Activated CD4-positive, CD25-positive, alpha-beta regulatory T cell treated with anti-CD3 and anti-CD28 coated beads, Interleukin-2, amount 50 U/mL, for 24 hours (primary cell): ENCODE measurements around the gene LRP1B.
"Not testable (repeated sequence)": the region's sequence is repeated elsewhere in the genome, so short reads cannot be mapped to it uniquely, and the experiment has no call there.

Experiments
- ATAC-seq, 2 donors: fragments of 150-1000 bp; cut with Tn5 transposase; one replicate each; pipeline ENCODE4 v1.10.0; 2021; ENCODE audit warnings: mild to moderate bottlenecking in 1 of 2, moderate library complexity in 1 of 2

Gene LRP1B

DNA sequence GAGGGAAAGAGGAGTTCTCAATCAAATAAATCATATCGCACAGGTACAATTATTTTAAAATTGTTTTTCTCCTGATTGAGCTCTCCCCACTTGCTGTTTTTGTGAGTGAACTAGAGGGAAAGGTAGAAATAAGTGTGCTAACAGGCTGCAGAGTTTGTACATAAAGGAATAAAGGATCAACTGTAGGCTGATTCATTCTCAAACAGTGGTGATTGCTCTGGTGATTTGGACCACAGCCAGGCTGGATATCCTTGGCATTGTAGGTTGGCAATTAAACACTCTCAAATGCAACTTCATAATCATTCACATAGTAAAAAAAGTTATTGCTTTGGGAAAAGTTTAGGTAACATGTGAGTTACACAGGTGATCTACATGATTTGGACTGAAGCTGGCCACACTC lies 29.8 kb downstream of the LRP1B start:
- no peak for ATAC-seq

DNA sequence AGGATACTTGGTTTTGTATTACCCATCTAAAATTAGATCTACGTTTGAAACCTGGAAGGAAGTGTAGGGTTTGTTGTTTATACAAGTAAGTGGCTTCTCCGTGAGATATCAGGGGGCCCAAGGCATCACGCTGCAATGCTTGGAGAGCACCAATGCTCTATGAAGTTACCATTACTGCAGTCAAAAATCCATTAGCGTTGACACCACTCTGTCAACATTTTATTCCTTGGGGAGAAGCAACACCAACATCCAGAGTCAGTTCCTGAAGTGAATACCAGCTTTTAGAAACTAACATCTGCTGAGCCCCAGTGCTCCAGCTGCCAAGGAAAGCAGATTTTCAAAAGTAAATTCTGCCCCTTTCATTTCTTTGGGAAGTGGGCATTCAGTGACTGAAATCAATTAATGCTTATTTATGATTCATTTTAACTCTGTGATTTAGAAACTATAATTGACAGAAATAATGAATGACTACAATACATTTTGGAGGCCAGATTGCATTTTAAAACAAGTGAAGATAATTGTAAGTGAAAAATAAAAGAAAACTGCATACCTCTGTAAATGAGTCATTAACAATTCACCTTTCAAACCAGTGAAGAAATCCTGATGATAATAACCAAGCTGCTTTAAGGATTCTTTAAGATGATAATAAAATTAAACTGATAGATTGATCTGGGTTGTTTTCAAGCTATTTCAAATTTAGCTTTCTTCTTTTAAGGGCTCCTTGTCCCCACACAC lies 30.5 kb downstream of the LRP1B start:
- no peak for ATAC-seq

DNA sequence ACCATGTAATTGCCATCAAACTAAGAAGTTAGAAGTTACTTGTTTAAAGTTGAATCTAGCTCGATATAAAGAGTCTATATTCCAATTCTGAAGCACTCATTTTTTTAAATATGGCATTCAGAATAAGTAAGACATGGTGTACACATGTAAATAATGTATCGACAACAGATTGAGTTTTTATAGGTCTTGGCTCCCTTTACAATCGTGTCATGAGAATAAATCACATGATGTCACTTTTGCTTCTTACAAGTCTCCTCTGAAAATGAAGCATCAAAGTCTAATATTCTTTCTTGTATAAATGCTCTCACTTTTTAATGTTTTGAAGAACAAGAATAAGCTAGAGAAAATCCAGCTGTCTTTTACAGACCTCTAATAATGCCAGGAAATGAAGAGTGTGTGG lies 33.1 kb downstream of the LRP1B start:
- ATAC-seq: no peak

DNA sequence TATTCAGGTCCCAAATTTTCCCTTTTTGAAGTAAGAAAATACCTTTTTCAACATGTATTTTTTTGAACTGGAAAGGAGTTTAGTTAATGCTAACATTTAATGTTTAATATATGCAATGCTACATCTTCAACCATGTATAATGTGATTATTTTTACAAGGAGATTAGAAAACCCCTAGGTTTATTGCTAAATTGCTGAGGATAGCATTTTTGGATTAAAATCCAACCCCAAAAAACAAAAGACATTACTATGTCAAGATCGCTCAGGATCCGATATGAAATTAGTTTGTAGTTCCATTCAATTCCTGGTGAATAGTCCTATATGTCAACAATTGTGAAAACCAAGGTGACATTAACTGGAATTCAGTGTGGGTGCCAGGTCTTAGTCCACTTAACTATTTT lies 35.2 kb downstream of the LRP1B start:
- no peak for ATAC-seq

DNA sequence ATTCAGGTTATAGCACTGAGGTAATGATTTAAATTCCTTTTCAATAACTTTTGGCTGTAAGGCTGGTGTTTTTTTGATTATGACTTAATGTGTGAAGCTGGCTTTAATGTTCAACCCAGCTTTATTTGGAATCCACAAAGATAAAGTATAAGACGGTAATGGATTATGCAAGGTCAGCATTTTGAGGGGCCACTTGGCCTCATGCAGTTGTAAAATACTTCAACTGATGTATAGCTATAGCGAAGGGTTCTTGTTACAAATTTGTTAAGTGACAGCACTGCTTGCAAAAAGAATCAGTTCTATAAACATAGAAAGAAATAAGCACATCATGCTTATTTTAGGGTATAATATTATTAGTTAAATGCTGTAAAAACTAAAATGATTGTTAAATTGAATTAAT lies 36.6 kb downstream of the LRP1B start:
- no peak for ATAC-seq

DNA sequence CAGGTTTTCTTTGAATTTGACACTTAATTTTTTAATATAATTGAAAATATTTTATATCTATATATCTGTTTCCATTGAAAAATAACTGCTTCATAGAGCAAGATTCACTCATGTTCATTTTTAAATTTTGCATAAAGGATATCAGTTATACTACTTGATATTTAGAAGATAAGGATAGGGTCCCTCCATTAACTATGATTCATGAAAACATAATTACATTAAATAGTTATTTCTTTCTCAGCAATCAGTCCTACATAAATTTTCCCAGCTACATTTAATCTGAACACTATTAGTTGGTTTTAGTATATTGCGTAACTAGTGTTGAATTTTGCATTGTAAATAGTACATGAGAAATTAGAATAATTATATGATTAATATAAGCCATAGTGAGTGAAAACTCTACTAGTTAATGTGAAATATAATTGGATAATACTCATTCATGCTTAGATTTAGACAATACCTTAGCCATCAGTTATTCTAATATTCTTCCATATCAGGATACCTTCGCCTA lies 42.7 kb downstream of the LRP1B start:
- no peak for ATAC-seq

DNA sequence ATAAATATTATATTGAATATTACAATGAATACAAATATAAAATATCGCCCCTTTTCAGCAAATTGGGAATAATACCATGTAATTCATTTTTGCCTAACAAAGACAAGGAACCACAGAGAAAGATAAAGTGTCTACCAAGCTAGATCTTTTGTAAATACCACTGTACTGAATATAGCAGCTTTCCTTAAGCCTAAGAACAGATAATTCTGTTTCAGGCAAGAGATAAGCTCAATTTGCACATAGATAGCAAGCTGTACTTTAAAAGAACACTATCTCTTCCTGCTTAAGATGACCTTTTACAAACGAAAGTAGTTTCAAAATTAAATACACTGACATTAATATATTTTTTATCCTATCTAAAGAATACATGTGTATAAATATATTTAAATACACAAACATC lies 43.2 kb downstream of the LRP1B start:
- not testable (repeated sequence) for ATAC-seq

DNA sequence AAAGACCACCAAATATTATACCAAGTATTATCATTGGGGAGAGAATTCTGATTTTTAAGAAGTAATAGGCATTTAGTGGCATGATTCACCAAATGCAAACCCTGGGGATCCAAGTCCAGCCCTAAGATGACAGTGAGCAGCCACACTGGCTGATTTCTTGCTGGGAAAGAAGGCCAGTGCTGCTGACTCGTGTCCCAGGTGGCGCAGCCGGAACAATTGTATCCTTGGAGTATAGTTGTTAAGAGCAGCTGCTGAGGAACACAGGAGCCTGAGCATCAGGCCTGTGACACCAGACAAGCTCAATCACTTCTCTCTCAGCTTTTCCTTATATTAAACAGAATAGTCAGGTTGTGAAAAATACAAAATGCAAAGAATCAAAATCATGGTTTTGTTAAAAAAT lies 48.4 kb downstream of the LRP1B start:
- no peak for ATAC-seq

DNA sequence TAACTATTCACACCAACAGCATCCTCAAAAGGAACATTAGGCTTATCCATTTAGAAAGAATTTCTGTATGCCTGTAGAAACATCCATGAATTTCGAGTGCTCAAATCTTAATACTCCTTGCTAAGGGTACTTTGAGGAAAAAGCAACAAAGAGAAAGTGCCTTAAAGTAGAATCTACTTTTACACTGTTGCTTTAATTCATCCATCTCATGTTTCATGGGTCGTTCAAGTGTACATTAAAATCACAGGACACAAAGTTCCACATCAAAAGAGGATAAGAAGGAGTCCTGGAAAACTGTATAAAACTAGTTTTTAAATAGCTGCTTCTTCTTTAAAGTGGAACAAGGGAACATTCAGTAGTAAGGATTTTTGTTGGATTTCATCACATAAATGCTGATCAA lies 54.5 kb downstream of the LRP1B start:
- ATAC-seq: no peak

DNA sequence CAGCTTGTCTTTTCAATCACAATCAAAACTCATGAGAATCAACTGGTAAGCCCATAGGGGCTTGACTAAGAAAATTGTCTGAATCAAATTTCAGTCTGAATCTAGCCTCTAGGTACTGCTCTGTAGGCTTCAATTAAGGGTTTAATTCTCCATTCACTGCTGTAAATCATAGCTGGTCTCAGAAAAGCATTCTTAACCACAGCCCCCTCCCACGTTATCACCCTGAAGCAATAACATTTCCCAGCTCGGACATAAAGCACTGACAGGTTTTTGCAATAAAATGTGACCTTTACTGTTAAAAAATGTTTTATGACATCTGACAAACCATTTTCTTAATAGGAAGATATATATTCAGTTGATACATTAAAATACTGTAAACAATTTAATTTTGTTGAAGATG lies 55.0 kb downstream of the LRP1B start:
- ATAC-seq: no peak

DNA sequence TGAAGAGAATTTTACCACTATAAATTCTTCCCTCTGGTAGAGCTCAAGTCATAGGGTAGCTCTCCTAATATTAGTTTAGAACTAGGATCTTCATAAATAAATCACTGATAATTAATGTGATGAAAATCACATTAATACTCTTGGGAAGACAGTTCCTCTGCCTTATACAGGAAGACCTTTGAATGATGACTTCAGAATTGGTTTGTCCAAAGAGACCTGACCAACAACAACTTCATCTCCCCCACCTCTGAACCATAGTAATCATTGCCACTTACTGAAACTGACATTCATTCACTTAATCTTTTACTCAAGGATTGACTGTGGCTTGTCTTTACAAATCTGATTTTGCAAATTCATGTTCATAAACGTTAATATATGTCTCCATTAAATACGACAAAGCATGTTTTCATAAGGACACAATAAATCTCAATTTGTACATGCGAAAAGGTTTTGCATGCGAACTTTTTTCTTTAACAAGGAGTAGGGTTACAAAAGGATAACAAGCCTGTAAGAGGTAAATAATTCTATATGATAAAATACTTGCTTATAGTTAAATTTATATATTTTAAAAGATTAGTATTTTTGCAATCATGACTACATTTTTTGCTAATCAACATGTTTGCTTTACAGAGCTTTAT lies 61.4 kb downstream of the LRP1B start:
- no peak for ATAC-seq

DNA sequence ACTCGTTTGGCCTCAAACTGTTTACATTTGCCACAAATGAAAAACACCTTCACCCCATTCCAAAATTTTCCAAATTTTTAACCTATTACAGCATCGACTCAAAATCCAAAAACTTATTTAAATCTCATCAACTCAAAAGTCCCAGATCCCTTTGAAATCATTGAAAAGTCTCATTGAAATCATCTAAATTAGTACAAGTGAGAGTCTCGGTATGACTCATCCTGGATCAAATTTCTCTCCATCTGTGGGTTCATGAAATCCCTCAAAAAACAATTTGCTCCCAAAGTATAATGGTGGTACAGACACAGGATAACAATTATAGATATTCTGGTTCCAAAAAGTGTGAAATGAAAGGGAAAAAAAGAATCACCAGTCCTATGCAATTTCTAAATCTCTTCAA lies 65.1 kb downstream of the LRP1B start:
- no peak for ATAC-seq

DNA sequence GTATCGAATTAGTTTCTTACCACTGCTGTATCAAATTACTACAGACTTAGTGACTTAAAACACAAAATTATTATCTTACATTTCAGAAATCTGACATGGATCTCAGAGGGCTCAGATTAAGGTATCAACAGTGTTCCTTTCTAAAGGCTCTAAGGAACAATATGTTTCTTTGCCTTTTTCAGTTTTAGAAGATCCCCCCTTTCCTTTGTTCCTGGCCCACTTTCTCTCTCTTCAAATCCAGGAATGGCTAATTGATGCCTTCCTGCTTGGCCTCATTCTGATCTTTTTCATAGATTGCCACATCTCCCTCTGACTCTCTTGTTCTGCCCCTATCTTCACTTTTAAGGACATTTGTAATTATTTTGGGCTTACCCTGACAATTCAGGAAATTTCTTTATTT lies 65.7 kb downstream of the LRP1B start:
- ATAC-seq: no peak

DNA sequence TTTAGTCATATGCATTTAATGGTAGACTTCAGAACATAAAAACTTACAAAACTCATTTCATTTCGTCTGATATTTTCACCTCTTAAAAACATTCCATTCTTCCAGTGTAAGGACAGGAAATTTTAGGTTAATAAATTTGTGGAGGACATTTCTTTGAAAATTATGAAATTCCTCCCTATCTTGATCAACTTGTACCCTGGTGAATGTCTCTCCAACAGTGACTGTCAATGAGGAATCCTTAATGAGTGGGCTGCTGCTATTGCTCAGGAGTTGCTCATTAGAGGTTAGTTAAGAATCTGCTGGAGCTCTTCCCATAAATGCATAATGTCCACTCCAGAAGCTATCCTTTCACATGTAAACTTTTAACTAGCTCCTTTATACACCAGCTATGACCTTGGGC lies 69.1 kb downstream of the LRP1B start:
- no peak for ATAC-seq

DNA sequence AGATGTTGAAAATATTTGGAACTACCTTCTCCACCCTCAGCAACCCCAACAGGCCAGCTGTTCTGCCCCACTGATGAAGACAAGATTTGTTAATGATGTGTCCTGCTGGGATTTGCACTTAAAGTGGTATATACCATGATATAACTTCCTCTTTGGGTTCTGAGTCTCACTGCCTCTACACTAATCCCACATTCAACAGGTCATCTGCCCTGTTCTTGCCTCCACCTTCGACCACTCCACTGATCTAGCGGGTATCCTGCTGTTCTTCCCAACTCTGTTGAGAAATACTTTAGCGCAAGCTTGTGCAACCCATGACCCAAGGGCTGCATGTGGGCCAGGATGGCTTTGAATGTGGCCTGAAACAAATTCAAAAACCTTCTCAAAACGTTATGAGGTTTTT lies 72.7 kb downstream of the LRP1B start:
- ATAC-seq: no peak

DNA sequence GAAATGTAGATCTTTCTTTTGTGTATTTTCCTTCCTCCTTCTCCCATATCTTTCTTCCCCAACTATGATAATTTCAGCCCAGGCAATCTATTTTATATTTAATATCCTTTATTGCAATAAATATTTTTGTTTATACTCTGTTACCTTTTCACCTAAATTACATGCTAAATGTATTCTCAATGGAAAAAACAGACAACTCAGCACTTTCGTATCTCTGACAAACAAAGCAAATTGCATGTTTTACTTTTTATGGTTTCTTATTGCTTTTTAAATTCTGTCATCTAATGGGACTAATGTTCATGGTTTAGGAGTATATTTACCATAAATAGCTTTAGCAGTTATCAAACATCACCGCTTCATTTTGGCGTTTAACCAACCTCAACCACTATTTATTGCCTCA lies 74.0 kb downstream of the LRP1B start:
- ATAC-seq: no peak

DNA sequence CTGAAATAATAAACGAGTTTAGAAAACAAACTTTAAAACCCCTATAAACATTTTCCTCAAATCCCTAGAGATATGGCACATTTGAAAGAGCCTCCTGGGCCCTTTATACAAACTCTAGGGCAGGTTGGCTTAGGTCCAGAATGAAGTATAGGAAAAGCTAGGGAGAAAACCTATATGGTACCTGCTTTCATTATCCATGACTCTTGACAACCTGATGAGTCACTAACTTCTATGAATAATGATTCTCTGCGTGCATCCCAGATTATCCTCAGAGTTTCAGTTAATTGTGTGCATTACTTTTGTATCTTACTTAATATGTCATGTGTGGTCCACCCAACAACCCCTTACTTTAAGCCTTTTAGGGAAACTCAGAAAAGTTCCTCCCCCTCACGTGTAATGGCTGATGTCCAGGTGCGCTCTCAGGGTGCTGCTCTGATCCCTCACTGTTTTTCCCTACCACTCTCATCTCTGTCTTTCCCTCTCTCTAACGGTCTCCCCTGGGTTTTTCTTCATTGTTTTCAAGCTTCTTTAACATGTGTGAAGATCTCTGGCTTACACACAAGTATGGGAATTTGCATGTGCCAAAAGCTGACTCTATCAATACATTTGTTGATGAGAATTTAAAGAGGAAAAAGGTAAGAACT lies 78.5 kb downstream of the LRP1B start:
- ATAC-seq: no peak

DNA sequence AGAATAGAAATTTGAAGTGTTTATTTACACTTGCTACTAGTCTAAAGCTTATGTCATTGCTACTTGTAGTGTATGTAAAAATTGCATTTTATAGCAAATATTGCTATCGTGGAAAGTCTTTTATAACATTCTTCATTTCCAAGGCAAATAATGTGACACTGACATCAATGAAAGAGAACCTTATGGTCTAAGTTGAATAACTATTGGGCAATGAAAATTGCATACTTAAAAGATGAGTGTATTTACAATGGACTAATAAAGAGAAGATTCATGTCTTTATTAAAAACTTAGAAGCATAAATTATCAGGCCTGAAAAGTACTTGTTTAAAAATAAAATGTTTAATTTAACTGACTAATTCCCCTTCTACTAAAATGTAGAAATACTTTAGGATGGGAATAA lies 82.2 kb downstream of the LRP1B start:
- no peak for ATAC-seq

DNA sequence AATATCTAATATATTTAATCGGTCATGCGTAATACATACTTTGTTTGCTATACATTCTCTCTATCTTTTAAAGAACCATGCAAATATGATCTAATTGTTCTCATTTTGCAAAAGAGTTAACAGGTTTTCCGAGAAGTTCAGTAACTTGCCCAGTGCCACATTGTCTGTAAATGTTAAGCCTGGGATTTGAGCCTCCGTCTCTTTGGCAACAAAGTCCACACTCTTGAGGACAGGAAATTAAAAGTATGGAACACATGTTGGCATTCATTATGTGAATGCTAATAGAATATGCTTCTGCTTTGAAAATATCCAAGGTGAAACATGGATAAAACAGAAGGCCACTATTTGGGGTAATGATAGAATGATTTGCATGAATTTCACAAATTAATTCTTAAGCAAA lies 85.2 kb downstream of the LRP1B start:
- ATAC-seq: no peak

DNA sequence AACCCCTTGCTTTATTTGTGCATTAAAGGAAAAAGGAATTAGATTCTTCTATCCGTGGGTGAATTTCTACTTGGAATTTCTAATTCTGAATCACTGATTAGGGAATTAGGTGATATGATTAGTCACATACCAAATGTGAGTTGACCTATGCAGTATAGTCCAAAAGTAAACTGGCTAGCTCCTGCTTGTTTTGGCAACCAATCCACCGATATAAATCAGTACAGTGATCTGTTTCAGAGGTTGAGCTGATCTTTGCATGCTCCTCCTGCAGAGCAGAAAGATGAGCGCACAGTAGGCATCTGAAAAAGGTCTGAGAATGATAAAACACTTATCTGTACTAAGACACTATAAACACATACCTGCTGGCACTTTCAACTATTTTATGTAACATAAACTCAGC lies 86.6 kb downstream of the LRP1B start:
- ATAC-seq: no peak

DNA sequence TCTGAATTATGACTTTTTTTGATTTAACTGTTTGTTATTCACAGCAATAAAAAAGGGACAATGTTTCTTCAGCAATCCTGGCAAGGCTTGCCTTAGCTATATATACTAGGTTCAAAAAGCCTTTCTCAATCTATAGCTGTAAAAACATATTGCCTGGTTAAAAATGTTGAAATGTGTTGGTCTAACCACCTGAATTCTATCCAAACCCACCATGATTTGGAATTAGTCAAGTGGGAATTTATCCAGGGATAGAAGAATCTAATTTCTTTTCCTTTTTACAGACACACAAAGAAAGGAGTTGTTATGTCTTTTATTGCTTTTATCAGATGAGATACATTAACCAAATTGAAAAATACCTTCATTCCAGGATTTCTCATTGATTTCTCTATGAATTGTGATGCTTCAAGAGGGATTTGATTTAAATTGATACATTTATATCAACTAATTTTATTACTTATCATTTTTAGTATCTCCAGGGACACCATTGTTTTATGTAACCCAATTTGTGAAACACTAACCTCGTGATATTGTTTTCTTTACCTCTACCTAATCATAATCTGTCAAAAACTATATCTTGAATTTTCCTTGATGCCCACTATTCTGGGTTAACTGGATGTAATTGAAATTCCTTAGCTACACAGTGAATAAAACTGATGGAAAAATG lies 88.1 kb downstream of the LRP1B start:
- ATAC-seq: no peak

DNA sequence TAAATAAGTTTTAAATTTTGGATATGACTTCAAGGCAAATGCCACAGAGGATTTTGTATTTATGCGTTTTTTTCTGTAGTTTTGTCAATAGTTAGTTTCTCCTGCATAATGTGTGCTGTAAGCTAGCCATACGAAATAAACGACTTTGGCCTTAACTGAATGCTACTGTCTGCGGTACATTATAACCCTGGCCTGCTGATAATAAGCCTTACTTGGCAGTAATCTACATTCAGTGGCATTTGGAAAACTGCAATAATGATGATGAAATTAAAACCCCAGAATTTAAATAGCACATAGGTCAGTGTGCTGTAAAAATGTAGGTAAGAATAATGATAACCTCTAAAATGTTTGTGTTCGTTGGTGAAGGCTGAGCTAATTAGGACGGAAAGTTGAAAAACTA lies 88.8 kb downstream of the LRP1B start:
- ATAC-seq: no peak

DNA sequence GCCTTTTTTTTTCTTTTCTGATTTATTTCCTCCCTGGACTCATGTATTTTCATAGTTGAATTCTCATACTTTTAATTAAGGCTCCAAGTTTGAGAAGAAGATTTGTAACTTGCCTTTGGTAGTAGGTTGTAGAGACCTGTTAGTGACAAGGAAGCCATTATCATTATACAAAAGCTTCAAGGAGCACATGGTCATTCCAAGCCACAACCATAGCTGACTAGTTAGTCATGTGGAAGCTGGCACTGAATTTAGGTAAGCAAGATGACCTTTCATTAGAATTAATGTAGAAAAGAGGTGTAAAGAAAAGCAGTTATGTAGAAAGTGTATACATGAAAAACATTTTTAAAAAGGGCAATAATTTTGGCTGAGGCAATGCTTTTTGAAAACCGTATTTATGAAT lies 89.7 kb downstream of the LRP1B start:
- ATAC-seq: no peak

DNA sequence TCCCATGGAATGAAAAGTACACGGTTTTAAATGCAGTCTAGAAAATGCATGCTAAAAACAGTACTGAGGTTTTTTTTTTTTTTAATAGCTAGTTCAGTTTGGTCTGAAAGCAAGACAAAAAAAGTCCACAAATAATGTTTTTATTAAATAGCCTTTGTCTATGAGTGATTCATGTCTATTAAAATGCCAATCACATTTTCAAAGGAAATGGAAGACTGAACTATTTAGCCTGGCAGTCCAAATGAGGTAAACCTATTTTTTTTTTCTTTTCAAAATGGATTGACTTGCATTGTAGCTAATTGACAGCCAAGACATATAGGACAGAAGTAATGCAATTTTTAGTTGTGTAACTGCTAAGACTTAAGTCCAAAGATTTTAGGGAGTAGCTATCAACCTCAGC lies 90.3 kb downstream of the LRP1B start:
- ATAC-seq: no peak
